Measurements from ENCODE around the gene AMIGO1. TPM values are rescaled to one million over a fixed set of nuclear protein-coding genes. Genes with fewer than 3 reads are reported as not detected.

Gene AMIGO1
- total and polyA plus RNA-seq, 4 donors: 2.4 to 6.3 (median 3.4) TPM

- WGBS, 2 donors: 93 to 100% methylated on average over 1 of the region's 1 CpG
These were observed 54.9 kb downstream of the AMIGO1 start for GRCh38 chr1:109454497-109455133.

More at GRCh38 chr1:109454497-109455133, 54.9 kb downstream of the AMIGO1 start:
- DNase-seq: no peak
- Histone ChIP-seq H3K4me1 (ENCODE audit: control insufficient read depth in 5 of 5, insufficient read depth in 5 of 5, low read length in 5 of 5) (no peaks in the 10 kb centered on the region), H3K9ac (ENCODE audit: insufficient read depth in 1 of 2, low read length in 2 of 2) (no peak overlapping the region), H3K4me3 (no peak overlapping the region), H3K36me3 (ENCODE audit: control insufficient read depth in 4 of 4, insufficient read depth in 4 of 4, low read length in 4 of 4) (no peaks in the 10 kb centered on the region), H3K27ac (ENCODE audit: low read depth in 1 of 2, low read length in 1 of 2) (no peak overlapping the region), H3K27me3 (ENCODE audit: control insufficient read depth in 3 of 3, insufficient read depth in 3 of 3, low read length in 2 of 3) (peaks cover 0 to 3% (median 0%) of the 10 kb centered on the region in 3 donors), H3K9me3 (ENCODE audit: control insufficient read depth in 4 of 4, insufficient read depth in 3 of 4, low read length in 3 of 4) (peaks cover 0 to 4% (median 1%) of the 10 kb centered on the region in 4 donors)
- no peak for TF ChIP-seq CTCF (IDR thresholded peaks at IDR 0.05; ENCODE audit: control extremely low read depth, extremely low read depth)
- ATAC-seq (ENCODE audit: insufficient read depth, low FRiP score): no peak

Other genes starting within 250 kb of the AMIGO1 start
- gene PSRC1, start 226.6 kb downstream of the AMIGO1 start, total RNA-seq: 1 to 10 TPM; 4.7 to 4.9 TPM
- 1 to 10 TPM; 2.7 to 4.9 TPM for gene PSRC1, start 226.6 kb downstream of the AMIGO1 start, polyA plus RNA-seq
- 1 to 10 TPM; 1.1 to 1.7 TPM for gene MYBPHL, start 202.7 kb downstream of the AMIGO1 start, total RNA-seq
- 1 to 10 TPM in 1 of 2 donors, under 1 TPM in 1; 0.34 to 3.3 TPM for gene MYBPHL, start 202.7 kb downstream of the AMIGO1 start, polyA plus RNA-seq
- gene SORT1, start 111.8 kb downstream of the AMIGO1 start, total RNA-seq: 100 to 1,000 TPM in 1 of 2 donors, 10 to 100 TPM in 1; 61.7 to 135 TPM
- 10 to 100 TPM; 39.0 to 53.1 TPM for gene SORT1, start 111.8 kb downstream of the AMIGO1 start, polyA plus RNA-seq
- gene PSMA5, start 83.3 kb downstream of the AMIGO1 start, total RNA-seq: 10 to 100 TPM; 33.8 to 93.0 TPM
- 10 to 100 TPM; 57.1 to 86.6 TPM for gene PSMA5, start 83.3 kb downstream of the AMIGO1 start, polyA plus RNA-seq
- 1 to 10 TPM in 1 of 2 donors, under 1 TPM in 1; 0.31 to 1.4 TPM for gene SYPL2, start 43.2 kb downstream of the AMIGO1 start, total RNA-seq
- 1 to 10 TPM in 1 of 2 donors, under 1 TPM in 1; 0.81 to 1.3 TPM for gene SYPL2, start 43.2 kb downstream of the AMIGO1 start, polyA plus RNA-seq
- 1 to 10 TPM; 2.6 to 4.5 TPM for gene ATXN7L2, start 25.8 kb downstream of the AMIGO1 start, total RNA-seq
- 1 to 10 TPM; 4.2 to 6.0 TPM for gene ATXN7L2, start 25.8 kb downstream of the AMIGO1 start, polyA plus RNA-seq
- gene CYB561D1, start 15.6 kb downstream of the AMIGO1 start, total RNA-seq: 10 to 100 TPM in 1 of 2 donors, 1 to 10 TPM in 1; 3.4 to 13.6 TPM
- gene CYB561D1, start 15.6 kb downstream of the AMIGO1 start, polyA plus RNA-seq: 1 to 10 TPM; 4.2 to 8.2 TPM
- gene GPR61, start 30.1 kb upstream of the AMIGO1 start, total RNA-seq: not detected
- not detected for gene GPR61, start 30.1 kb upstream of the AMIGO1 start, polyA plus RNA-seq
- 10 to 100 TPM in 1 of 2 donors, 1 to 10 TPM in 1; 7.1 to 10.4 TPM for gene GNAI3, start 38.9 kb upstream of the AMIGO1 start, total RNA-seq
- gene GNAI3, start 38.9 kb upstream of the AMIGO1 start, polyA plus RNA-seq: 1 to 10 TPM; 2.7 to 6.0 TPM
- not detected for gene GNAT2, start 109.9 kb upstream of the AMIGO1 start, total RNA-seq
- under 1 TPM in 1 of 2 donors, not detected in 1; 0.24 TPM for gene GNAT2, start 109.9 kb upstream of the AMIGO1 start, polyA plus RNA-seq
- gene AMPD2, start 110.1 kb upstream of the AMIGO1 start, total RNA-seq: 10 to 100 TPM; 35.8 to 57.4 TPM
- gene AMPD2, start 110.1 kb upstream of the AMIGO1 start, polyA plus RNA-seq: 10 to 100 TPM; 16.7 to 53.2 TPM
- 10 to 100 TPM; 18.6 to 19.7 TPM for gene GSTM4, start 146.4 kb upstream of the AMIGO1 start, total RNA-seq
- 10 to 100 TPM in 1 of 2 donors, 1 to 10 TPM in 1; 8.8 to 17.1 TPM for gene GSTM4, start 146.4 kb upstream of the AMIGO1 start, polyA plus RNA-seq
- gene GSTM2, start 158.3 kb upstream of the AMIGO1 start, total RNA-seq: 100 to 1,000 TPM in 1 of 2 donors, 10 to 100 TPM in 1; 27.6 to 106 TPM
- gene GSTM2, start 158.3 kb upstream of the AMIGO1 start, polyA plus RNA-seq: 10 to 100 TPM in 1 of 2 donors, 1 to 10 TPM in 1; 7.7 to 51.7 TPM
- not detected for gene GSTM1, start 178.1 kb upstream of the AMIGO1 start, total RNA-seq
- gene GSTM1, start 178.1 kb upstream of the AMIGO1 start, polyA plus RNA-seq: 10 to 100 TPM in 1 of 2 donors, under 1 TPM in 1; 0.10 to 36.9 TPM
- 10 to 100 TPM in 1 of 2 donors, 1 to 10 TPM in 1; 6.2 to 23.7 TPM for gene GSTM5, start 202.5 kb upstream of the AMIGO1 start, total RNA-seq
- gene GSTM5, start 202.5 kb upstream of the AMIGO1 start, polyA plus RNA-seq: 1 to 10 TPM; 2.9 to 7.9 TPM
- 10 to 100 TPM; 11.0 to 39.5 TPM for gene GSTM3, start 231.3 kb upstream of the AMIGO1 start, total RNA-seq
- 10 to 100 TPM; 21.7 to 24.1 TPM for gene GSTM3, start 231.3 kb upstream of the AMIGO1 start, polyA plus RNA-seq

Measured in lung (tissue), 12 donors.